OCI-LY3 (cell line): ENCODE measurements around the gene CLDN5.

ENCODE experiments used
- H2AFZ ChIP-seq: fragments of 200-600, 300-600 bp; shearing (Covaris generic); 2 replicates; pipeline ENCODE4 v1.6.0; 2014; ENCODE audit warnings: antibody characterized with exemption, low read depth, low read length
- H3K27ac ChIP-seq: fragments of 200-600, 300-600 bp; sonication (generic); 2 replicates; pipeline ENCODE4 v1.5.1; 2014; ENCODE audit warnings: mild to moderate bottlenecking, low read length, moderate library complexity, mixed read lengths
- H3K27me3 ChIP-seq: fragments of 200-600, 300-600 bp; sonication (generic); 2 replicates; pipeline ENCODE4 v1.6.1; 2014; ENCODE audit warnings: low read depth, low read length, mixed read lengths
- H3K36me3 ChIP-seq: fragments of 200-600, 300-600 bp; sonication (generic); replicated peaks from 2 replicates; pipeline ENCODE3; 2014; ENCODE audit warnings: low read depth, low read length, mixed read lengths
- H3K4me1 ChIP-seq: fragments of 300-600, 200-600 bp; sonication (generic); 2 replicates; pipeline ENCODE4 v1.6.1; 2014; ENCODE audit warnings: low read length, mixed read lengths
- H3K4me2 ChIP-seq: fragments of 200-600, 300-600 bp; sonication (generic); 2 replicates; pipeline ENCODE4 v1.6.1; 2014; ENCODE audit warnings: low read length, mixed read lengths
- H3K4me3 ChIP-seq: fragments of 300-600, 200-600 bp; sonication (generic); 2 replicates; pipeline ENCODE4 v1.5.1; 2014; ENCODE audit warnings: antibody characterized with exemption, mild to moderate bottlenecking, low read length, moderate library complexity
- H3K79me2 ChIP-seq: fragments of 300-600, 200-600 bp; shearing (Covaris generic); 2 replicates; pipeline ENCODE4 v1.6.1; 2014; ENCODE audit warnings: mild to moderate bottlenecking, low read length, mixed read lengths
- H3K9ac ChIP-seq: fragments of 300-600, 200-600 bp; shearing (Covaris generic); 2 replicates; pipeline ENCODE4 v1.6.0; 2014; ENCODE audit warnings: mild to moderate bottlenecking, low read length, moderate library complexity
- H3K9me3 ChIP-seq: fragments of 200-600, 300-600 bp; shearing (Covaris generic); 2 replicates; pipeline ENCODE4 v1.6.1; 2014; ENCODE audit warnings: low read length, mixed read lengths; ENCODE audit not compliant: insufficient read depth
- H4K20me1 ChIP-seq: fragments of 200-600, 300-600 bp; sonication (generic); 2 replicates; pipeline ENCODE4 v1.6.1; 2016; ENCODE audit warnings: low read length, mixed read lengths; ENCODE audit not compliant: insufficient read depth
- EZH2phosphoT487 ChIP-seq: fragments of 200-600 bp; shearing (Covaris generic); IDR thresholded peaks from 2 replicates; pipeline ENCODE4 v1.6.1; 2018; ENCODE audit warnings: antibody characterized with exemption, mixed run types, low read depth
- TF ChIP-seq, protein P1 (sequence below): fragments of 200-600, 300-600 bp; sonication (generic); IDR thresholded peaks from 2 replicates; pipeline ENCODE4 v1.5.1; 2014; ENCODE audit warnings: antibody characterized with exemption, low read length, low read depth

CLDN5 gene

DNA sequence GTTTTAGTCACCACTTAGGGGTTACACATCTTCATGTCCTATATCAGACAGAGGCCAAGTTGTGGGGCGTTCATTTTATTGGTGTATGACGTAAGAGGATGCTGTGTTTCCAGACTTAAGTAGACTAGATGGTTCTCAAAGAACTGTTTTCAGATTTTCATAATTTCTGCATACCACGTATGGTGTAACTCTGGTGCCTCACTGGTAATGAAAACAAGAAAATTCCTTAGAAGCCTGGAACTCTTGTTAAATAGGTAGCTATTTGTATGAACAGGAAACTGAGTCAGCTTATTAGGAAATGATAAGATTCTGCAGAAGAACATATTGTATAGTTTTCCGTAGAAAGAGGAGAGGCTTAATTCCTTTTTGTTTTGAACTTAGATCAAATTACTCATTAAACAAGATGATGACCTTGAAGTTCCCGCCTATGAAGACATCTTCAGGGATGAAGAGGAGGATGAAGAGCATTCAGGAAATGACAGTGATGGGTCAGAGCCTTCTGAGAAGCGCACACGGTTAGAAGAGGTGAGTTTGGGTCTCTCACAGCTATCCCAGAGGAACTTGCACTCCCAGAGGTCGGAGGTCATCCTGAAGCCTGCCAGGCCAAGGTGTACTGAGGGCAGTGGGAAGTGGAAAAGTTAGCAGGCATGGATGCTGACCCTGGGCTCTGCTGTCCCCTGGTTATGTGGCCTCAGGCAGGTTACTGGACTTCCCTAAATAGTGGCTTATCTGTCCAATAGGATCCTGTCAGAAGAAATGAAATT is 40.5 kb downstream of the CLDN5 start:
- Histone ChIP-seq H3K27me3 (no peaks in the 10 kb centered on the region), H3K4me3 (no peak overlapping the region), H3K36me3 (peaks cover 46% of the 10 kb centered on the region), H4K20me1 (no peaks in the 10 kb centered on the region), H3K4me2 (no peak overlapping the region), H3K79me2 (peaks cover 17% of the 10 kb centered on the region), H3K4me1 (peaks cover 7% of the 10 kb centered on the region), H3K9me3 (no peaks in the 10 kb centered on the region), H3K9ac (no peak overlapping the region), H3K27ac (no peak overlapping the region), H2AFZ (no peak overlapping the region)
- TF ChIP-seq EZH2phosphoT487 = no peak
- TF ChIP-seq, protein P1, sequence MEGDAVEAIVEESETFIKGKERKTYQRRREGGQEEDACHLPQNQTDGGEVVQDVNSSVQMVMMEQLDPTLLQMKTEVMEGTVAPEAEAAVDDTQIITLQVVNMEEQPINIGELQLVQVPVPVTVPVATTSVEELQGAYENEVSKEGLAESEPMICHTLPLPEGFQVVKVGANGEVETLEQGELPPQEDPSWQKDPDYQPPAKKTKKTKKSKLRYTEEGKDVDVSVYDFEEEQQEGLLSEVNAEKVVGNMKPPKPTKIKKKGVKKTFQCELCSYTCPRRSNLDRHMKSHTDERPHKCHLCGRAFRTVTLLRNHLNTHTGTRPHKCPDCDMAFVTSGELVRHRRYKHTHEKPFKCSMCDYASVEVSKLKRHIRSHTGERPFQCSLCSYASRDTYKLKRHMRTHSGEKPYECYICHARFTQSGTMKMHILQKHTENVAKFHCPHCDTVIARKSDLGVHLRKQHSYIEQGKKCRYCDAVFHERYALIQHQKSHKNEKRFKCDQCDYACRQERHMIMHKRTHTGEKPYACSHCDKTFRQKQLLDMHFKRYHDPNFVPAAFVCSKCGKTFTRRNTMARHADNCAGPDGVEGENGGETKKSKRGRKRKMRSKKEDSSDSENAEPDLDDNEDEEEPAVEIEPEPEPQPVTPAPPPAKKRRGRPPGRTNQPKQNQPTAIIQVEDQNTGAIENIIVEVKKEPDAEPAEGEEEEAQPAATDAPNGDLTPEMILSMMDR = no peak

DNA sequence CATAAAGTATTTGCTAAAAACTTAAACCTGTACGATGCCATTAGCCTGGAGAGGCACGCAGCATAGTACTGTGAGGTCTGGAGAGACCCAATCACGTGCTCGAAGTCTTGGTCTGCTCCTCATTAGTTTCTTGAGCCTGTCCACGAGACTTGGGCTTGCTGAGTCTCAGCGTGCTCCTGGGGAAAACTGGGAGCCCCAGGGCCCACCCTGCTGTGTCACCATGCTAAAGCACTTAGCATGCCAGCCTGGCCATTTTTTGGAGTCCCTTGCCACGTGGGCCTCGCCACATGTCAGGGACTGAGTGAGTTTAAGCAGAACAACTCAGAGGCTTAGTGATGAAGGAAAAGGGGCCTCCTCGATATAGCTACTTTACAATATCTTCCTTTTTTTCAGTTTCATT is 41.9 kb downstream of the CLDN5 start:
- no peak overlapping the region for H3K27ac ChIP-seq
- no peak overlapping the region for H3K4me2 ChIP-seq
- peaks cover 10% of the 10 kb centered on the region for H4K20me1 ChIP-seq
- no peaks in the 10 kb centered on the region for H3K9me3 ChIP-seq
- peaks cover 14% of the 10 kb centered on the region for H3K4me1 ChIP-seq
- H3K36me3 ChIP-seq = peaks cover 37% of the 10 kb centered on the region
- H3K4me3 ChIP-seq = no peak overlapping the region
- no peak overlapping the region for H2AFZ ChIP-seq
- TF ChIP-seq, protein P1 = no peak
- TF ChIP-seq EZH2phosphoT487 = no peak
- no peak overlapping the region for H3K9ac ChIP-seq
- peaks cover 30% of the 10 kb centered on the region for H3K79me2 ChIP-seq
- H3K27me3 ChIP-seq = no peaks in the 10 kb centered on the region

DNA sequence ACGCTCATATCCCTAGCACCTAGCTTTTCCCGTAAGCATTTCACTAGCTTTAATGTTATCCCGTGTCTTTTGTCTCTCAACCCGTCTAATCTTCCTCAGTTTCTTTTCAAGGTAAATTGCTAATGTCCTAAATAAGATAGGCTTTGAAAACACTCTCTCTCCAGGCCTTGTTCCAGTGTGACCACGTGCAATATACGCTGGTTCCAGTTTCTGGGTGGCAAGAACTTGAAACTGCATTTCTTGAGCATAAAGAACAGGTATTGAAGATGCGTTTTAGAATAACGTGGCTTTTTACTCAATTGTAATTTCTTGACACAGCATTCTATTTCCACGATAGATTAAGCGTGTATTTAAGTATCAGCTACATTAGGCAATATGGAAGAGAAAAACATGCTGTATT is 43.4 kb downstream of the CLDN5 start:
- Histone ChIP-seq H3K27ac (no peak overlapping the region), H3K4me1 (peaks cover 18% of the 10 kb centered on the region), H3K9me3 (no peaks in the 10 kb centered on the region), H3K36me3 (peaks cover 35% of the 10 kb centered on the region), H3K4me2 (peak overlapping the region; percentile 87), H3K9ac (peak overlapping the region; percentile 70), H3K79me2 (peaks cover 43% of the 10 kb centered on the region), H3K4me3 (peak overlapping the region; percentile 85), H3K27me3 (no peaks in the 10 kb centered on the region), H4K20me1 (peaks cover 17% of the 10 kb centered on the region), H2AFZ (no peak overlapping the region)
- TF ChIP-seq, protein P1 = no peak
- TF ChIP-seq EZH2phosphoT487 = no peak

- H3K9me3 ChIP-seq = no peaks in the 10 kb centered on the region
- peaks cover 20% of the 10 kb centered on the region for H4K20me1 ChIP-seq
- peaks cover 18% of the 10 kb centered on the region for H3K4me1 ChIP-seq
- H3K36me3 ChIP-seq = peaks cover 31% of the 10 kb centered on the region
- peak overlapping the region; percentile 44; the same call in 1 of the 2 replicates for H2AFZ ChIP-seq
- no peak for TF ChIP-seq EZH2phosphoT487
- TF ChIP-seq, protein P1 = no peak
- H3K4me3 ChIP-seq = peak overlapping the region; percentile 85
- no peaks in the 10 kb centered on the region for H3K27me3 ChIP-seq
- peak overlapping the region; percentile 70 for H3K9ac ChIP-seq
- H3K79me2 ChIP-seq = peaks cover 49% of the 10 kb centered on the region
- H3K4me2 ChIP-seq = peak overlapping the region; percentile 87
- peak overlapping the region; percentile 31 for H3K27ac ChIP-seq
Measured at GRCh38 chr22:19480173-19480568, 44.0 kb downstream of the CLDN5 start.
